K562 (cell line): ENCODE data around the gene TNIK. TPM values are rescaled to one million over a fixed set of nuclear protein-coding genes. Genes with fewer than 3 reads are reported as not detected.
A peak's percentile ranks its signal among the peaks of the same experiment; 100 is the strongest.

Source experiments
- BRD9 ChIP-seq: fragments of 450-650 bp; IDR thresholded peaks from 2 replicates; pipeline ENCODE4 v1.6.1; 2018; ENCODE audit warnings: low read depth; ENCODE audit not compliant: partially characterized antibody
- DMBX1 ChIP-seq: fragments of 250-450 bp; sonication (Bioruptor Pico); IDR thresholded peaks from 2 replicates; pipeline ENCODE4 v1.8.0; 2022; ENCODE audit warnings: inconsistent platforms, mild to moderate bottlenecking, moderate library complexity, borderline replicate concordance
- HEY1 ChIP-seq: fragments of 250-450 bp; sonication (Bioruptor Pico); IDR thresholded peaks from 2 replicates; pipeline ENCODE4 v1.5.0; 2020; ENCODE audit warnings: mild to moderate bottlenecking, moderate library complexity, borderline replicate concordance
- ILK ChIP-seq: fragments of 450-650 bp; IDR thresholded peaks from 2 replicates; pipeline ENCODE4 v1.6.1; 2016; ENCODE audit warnings: missing genetic modification characterization, low read depth, mild to moderate bottlenecking, missing compliant biosample characterization, moderate library complexity, borderline replicate concordance
- IRF2 ChIP-seq: sonication (generic); formaldehyde crosslinking; IDR thresholded peaks from 2 replicates; pipeline ENCODE4 v1.8.1; 2022; ENCODE audit warnings: mild to moderate bottlenecking, missing genetic modification reagents
- L3MBTL2 ChIP-seq: fragments of 450-650 bp; IDR thresholded peaks from 2 replicates; pipeline ENCODE4 v1.6.1; 2016; ENCODE audit warnings: mild to moderate bottlenecking, moderate library complexity
- MCM5 ChIP-seq: fragments of 450-650 bp; IDR thresholded peaks from 2 replicates; pipeline ENCODE4 v1.6.1; 2016; ENCODE audit warnings: low read depth
- MCM7 ChIP-seq, 2 experiments: fragments of 450-650 bp; IDR thresholded peaks; 2 replicates each; pipeline ENCODE4 v1.6.1; 2016 to 2018
- MEIS2 ChIP-seq: fragments of 450-650 bp; IDR thresholded peaks from 2 replicates; pipeline ENCODE4 v1.6.1; 2014; ENCODE audit warnings: mild to moderate bottlenecking; ENCODE audit not compliant: partially characterized antibody
- RFX7 ChIP-seq: fragments of 250-450 bp; sonication (Bioruptor Pico); IDR thresholded peaks from 2 replicates; pipeline ENCODE4 v1.5.1; 2021; ENCODE audit warnings: mild to moderate bottlenecking
- U2AF1 ChIP-seq: fragments of 200-400 bp; formaldehyde crosslinking; optimal IDR thresholded peaks from 2 replicates; pipeline ENCODE3; 2017; ENCODE audit warnings: mild to moderate bottlenecking, low read depth, low read length, moderate library complexity
- ZNF589 ChIP-seq: fragments of 200-800 bp; sonication (Bioruptor generic); IDR thresholded peaks from 2 replicates; pipeline ENCODE4 v1.6.1; 2016; ENCODE audit warnings: low read depth, missing genetic modification characterization, missing compliant biosample characterization
- ZNF696 ChIP-seq: fragments of 250-450 bp; sonication (Bioruptor Pico); conservative IDR thresholded peaks from 2 replicates; pipeline ENCODE4 v1.4.0; 2020; ENCODE audit warnings: mild to moderate bottlenecking, moderate library complexity
- polyA plus RNA-seq, 8 experiments: library from polyadenylated mRNA; depleted of rRNA in 4 of 8; stranded (reverse) in 5 of 8; unstranded in 3 of 8; fragments of >200 nt; fragmentation: Nextera tagmentation in 2 of 8; fragmentation: Illumina TruSeq in 1 of 8; extraction: Ambion mirVana in 2 of 8; extraction: Trizol in 1 of 8; gene quantifications; 2 replicates each; pipeline versions ENCODE4 v1.2.1 to v1.2.3, GENCODE V29; 2011 to 2014; ENCODE audit warnings: inconsistent platforms in 1 of 8, missing spikeins in 1 of 8
- total RNA-seq, 7 experiments: library from RNA; depleted of rRNA in 6 of 7; stranded (reverse); fragments of >200 nt in 6 of 7; fragmentation: Illumina TruSeq in 2 of 7; extraction: Trizol in 2 of 7; gene quantifications; 2 replicates each; pipeline versions ENCODE4 v1.2.1 to v1.2.3, GENCODE V29; 2011 to 2021; ENCODE audit warnings: low replicate concordance in 1 of 7
- TF ChIP-seq, protein P1 (sequence below): sonication (generic); formaldehyde crosslinking; IDR thresholded peaks from 2 replicates; pipeline ENCODE4 v1.8.0; 2023; ENCODE audit warnings: mild to moderate bottlenecking, missing genetic modification reagents
- TF ChIP-seq, protein P2 (sequence below), 2 experiments: fragments of 450-650 bp; formaldehyde crosslinking in 1 of 2; IDR thresholded peaks; 2 replicates each; pipeline versions ENCODE4 v1.4.0 to v1.6.1; 2014 to 2020; ENCODE audit warnings: mild to moderate bottlenecking in 2 of 2, borderline replicate concordance in 1 of 2, low read depth in 1 of 2

Gene TNIK
- total and polyA plus RNA-seq, 9 of the 15 experiments (the other 6 are each of a cell fraction or from before 2014, with no cell fraction given) = 6.6 to 39.0 (median 24.7) TPM

DNA sequence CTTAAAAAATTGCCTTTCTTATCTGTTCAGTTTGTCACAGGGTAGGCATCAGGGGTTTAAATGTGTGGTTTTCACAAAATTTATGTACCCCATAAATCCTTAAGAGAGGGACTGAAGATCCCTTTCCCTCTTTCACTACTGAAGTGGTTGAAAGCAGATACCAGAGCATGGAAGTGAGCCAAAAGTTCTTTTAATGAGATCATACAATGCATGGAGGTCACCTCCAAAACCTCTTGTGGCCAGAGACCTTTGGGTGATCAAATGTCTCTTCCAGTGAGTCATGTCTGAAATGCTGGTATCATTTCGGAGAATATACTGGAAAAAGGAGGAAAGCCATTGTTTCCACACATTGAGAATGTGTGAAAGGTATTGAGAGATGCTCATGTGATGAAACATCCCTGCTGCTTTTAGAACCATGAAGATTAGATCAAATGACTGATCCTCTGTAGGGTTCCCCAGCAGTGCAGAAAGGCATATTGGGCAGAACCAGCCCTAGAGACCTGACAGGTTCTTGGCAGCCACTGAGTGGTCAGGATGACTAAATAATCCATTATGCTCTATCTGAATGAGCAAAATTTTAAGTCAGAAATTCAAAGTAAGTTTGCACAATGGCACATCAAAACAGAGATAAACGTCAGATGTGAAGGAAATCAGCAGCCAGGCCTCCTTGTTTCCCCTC lies 267.9 kb downstream of the TNIK start (continued):
- TF ChIP-seq, protein P1, sequence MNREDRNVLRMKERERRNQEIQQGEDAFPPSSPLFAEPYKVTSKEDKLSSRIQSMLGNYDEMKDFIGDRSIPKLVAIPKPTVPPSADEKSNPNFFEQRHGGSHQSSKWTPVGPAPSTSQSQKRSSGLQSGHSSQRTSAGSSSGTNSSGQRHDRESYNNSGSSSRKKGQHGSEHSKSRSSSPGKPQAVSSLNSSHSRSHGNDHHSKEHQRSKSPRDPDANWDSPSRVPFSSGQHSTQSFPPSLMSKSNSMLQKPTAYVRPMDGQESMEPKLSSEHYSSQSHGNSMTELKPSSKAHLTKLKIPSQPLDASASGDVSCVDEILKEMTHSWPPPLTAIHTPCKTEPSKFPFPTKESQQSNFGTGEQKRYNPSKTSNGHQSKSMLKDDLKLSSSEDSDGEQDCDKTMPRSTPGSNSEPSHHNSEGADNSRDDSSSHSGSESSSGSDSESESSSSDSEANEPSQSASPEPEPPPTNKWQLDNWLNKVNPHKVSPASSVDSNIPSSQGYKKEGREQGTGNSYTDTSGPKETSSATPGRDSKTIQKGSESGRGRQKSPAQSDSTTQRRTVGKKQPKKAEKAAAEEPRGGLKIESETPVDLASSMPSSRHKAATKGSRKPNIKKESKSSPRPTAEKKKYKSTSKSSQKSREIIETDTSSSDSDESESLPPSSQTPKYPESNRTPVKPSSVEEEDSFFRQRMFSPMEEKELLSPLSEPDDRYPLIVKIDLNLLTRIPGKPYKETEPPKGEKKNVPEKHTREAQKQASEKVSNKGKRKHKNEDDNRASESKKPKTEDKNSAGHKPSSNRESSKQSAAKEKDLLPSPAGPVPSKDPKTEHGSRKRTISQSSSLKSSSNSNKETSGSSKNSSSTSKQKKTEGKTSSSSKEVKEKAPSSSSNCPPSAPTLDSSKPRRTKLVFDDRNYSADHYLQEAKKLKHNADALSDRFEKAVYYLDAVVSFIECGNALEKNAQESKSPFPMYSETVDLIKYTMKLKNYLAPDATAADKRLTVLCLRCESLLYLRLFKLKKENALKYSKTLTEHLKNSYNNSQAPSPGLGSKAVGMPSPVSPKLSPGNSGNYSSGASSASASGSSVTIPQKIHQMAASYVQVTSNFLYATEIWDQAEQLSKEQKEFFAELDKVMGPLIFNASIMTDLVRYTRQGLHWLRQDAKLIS = 0 out of 2 replicates have a peak, but pooled peaks have one; percentile 46
- no peak for TF ChIP-seq ZNF696 (CRISPR knock-in tag)
- TF ChIP-seq MCM5 = no peak
- TF ChIP-seq MEIS2 = peak; percentile 99
- TF ChIP-seq IRF2 (CRISPR knock-in tag) = no peak
- no peak for TF ChIP-seq RFX7 (CRISPR knock-in tag)
- 0 out of 2 replicates have a peak, but pooled peaks have one; percentile 69 for TF ChIP-seq HEY1 (CRISPR knock-in tag)
- no peak for TF ChIP-seq U2AF1
- TF ChIP-seq, protein P2, sequence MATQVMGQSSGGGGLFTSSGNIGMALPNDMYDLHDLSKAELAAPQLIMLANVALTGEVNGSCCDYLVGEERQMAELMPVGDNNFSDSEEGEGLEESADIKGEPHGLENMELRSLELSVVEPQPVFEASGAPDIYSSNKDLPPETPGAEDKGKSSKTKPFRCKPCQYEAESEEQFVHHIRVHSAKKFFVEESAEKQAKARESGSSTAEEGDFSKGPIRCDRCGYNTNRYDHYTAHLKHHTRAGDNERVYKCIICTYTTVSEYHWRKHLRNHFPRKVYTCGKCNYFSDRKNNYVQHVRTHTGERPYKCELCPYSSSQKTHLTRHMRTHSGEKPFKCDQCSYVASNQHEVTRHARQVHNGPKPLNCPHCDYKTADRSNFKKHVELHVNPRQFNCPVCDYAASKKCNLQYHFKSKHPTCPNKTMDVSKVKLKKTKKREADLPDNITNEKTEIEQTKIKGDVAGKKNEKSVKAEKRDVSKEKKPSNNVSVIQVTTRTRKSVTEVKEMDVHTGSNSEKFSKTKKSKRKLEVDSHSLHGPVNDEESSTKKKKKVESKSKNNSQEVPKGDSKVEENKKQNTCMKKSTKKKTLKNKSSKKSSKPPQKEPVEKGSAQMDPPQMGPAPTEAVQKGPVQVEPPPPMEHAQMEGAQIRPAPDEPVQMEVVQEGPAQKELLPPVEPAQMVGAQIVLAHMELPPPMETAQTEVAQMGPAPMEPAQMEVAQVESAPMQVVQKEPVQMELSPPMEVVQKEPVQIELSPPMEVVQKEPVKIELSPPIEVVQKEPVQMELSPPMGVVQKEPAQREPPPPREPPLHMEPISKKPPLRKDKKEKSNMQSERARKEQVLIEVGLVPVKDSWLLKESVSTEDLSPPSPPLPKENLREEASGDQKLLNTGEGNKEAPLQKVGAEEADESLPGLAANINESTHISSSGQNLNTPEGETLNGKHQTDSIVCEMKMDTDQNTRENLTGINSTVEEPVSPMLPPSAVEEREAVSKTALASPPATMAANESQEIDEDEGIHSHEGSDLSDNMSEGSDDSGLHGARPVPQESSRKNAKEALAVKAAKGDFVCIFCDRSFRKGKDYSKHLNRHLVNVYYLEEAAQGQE (IDR thresholded peaks at IDR 0.05; ENCODE audit: borderline replicate concordance) = no peak; the same call in 1 of the 2 replicates
- TF ChIP-seq, protein P2 (CRISPR knock-in tag; IDR thresholded peaks at IDR 0.05; ENCODE audit: low read depth) = no peak
- TF ChIP-seq BRD9 = no peak
- TF ChIP-seq MCM7 (IDR thresholded peaks at IDR 0.05) = no peak
- peak; percentile 60 for TF ChIP-seq L3MBTL2
- TF ChIP-seq DMBX1 (CRISPR knock-in tag) = peak; percentile 69; the same call in 1 of the 2 replicates
- TF ChIP-seq ILK (tag) = no peak
- peak; percentile 80 for TF ChIP-seq ZNF589 (CRISPR knock-in tag)
